AG04450 (cell line): ENCODE data around the gene RAC2. TPM values are rescaled to one million over a fixed set of nuclear protein-coding genes. Genes with fewer than 3 reads are reported as not detected.

Source experiments
- CTCF ChIA-PET: fragments of 300-600, 350-600 bp; formaldehyde crosslinking; extraction: SDS; loops from one replicate; lab custom pipeline; 2022; ENCODE audit warnings: antibody characterized with exemption, inconsistent platforms; lab: Charles Lee
- POLR2A ChIA-PET: fragments of 350-600 bp; formaldehyde crosslinking; extraction: SDS; loops from one replicate; lab custom pipeline; 2021; ENCODE audit warnings: antibody characterized with exemption, inconsistent platforms; lab: Yijun Ruan, JAX
- DNase-seq: peaks from one replicate; pipeline ENCODE4 v3.0.0-alpha.2; 2011; ENCODE audit warnings: low read depth, low spot score
- H3K27ac ChIP-seq: one replicate; pipeline ENCODE4 v1.5.1; 2012; ENCODE audit warnings: low read depth, low read length, control low read depth
- H3K27me3 ChIP-seq: one replicate; pipeline ENCODE4 v1.6.0; 2012; ENCODE audit warnings: low read length; ENCODE audit not compliant: control insufficient read depth, insufficient read depth
- H3K4me3 ChIP-seq: 2 replicates; pipeline ENCODE4 v1.5.1; 2011; ENCODE audit warnings: mild to moderate bottlenecking, low read depth, low read length, control low read depth
- H3K9me3 ChIP-seq: 2 replicates; pipeline ENCODE4 v1.5.1; 2012; ENCODE audit warnings: low read length; ENCODE audit not compliant: control insufficient read depth, insufficient read depth
- CTCF ChIP-seq: IDR thresholded peaks from 2 replicates; pipeline ENCODE4 v1.5.1; 2011; ENCODE audit warnings: low read depth, low read length, control low read depth, inconsistent platforms
- polyA plus RNA-seq: library from polyadenylated mRNA; depleted of rRNA; stranded (reverse); fragments of >200 nt; gene quantifications from 2 replicates; pipeline ENCODE4 v1.2.3, GENCODE V29; 2011

The RAC2 gene
- polyA plus RNA-seq, 1 experiment: 25.0 TPM

- Histone ChIP-seq H3K9me3 (no peaks in the 10 kb centered on the region), H3K27ac (no peak overlapping the region), H3K4me3 (no peak overlapping the region), H3K27me3 (no peaks in the 10 kb centered on the region)
- no peak for TF ChIP-seq CTCF
- CTCF ChIA-PET: no interaction called here
- POLR2A ChIA-PET: interaction anchor here (0.7 kb wide), 1 partner anchor 13 kb away, joined by 3 read pairs; no protein-coding TSS in a partner anchor
- DNase-seq: no peak
Measured at GRCh38 chr22:37231406-37232139, 12.5 kb downstream of the RAC2 start.

GRCh38 chr22:37230673-37231405, 13.2 kb downstream of the RAC2 start:
- Histone ChIP-seq H3K9me3 (no peaks in the 10 kb centered on the region), H3K4me3 (no peak overlapping the region), H3K27me3 (no peaks in the 10 kb centered on the region), H3K27ac (no peak overlapping the region)
- ChIA-PET POLR2A (interaction anchor here (0.7 kb wide), 1 partner anchor 14 kb away, joined by 3 read pairs; no protein-coding TSS in a partner anchor), CTCF (no interaction called here)
- no peak for TF ChIP-seq CTCF
- DNase-seq: no peak

DNA sequence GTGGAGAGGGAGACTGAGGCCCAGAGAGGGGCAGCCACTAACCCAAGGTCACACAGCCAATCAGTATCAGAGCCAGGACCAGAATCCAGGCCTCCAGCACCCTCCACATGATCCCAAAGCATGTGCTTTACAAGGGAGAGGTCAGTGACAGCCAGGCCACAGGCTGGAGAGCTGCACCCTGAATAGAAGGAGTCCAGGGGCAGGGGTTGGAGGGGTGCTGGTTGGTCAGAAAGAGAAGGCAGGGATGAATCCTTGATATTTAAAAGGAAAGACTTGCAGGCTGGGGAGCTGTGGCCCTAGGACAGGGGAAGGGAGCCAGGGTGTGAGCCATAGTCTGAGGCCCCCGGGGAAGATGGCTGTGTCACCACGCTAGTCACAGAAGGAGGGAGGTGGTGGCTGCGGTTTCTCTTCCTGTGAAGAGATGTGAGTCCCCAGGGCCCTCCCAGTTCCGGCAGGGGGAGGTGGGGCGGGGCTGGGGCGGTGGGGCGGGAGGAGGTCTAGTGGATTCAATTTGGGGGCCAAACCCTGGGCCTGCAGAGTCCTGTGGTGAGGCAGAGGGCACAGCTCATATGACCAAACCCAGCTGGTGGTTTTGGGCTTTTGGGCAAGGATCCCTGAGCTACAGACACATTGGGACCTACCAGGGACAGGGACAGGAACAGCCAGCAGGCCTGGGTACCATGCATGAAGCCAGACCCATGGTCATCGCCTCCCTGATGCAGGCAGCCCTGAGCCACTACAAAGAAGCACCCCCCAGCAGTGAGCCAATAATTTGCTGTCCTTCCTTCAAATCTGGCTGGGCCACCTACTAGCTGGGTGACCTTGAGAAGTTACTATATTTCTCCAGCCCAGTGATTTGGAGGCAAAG, 14.0 kb downstream of the RAC2 start:
- TF ChIP-seq CTCF: no peak
- CTCF ChIA-PET: interaction anchor here (1.0 to 1.5 kb wide), 5 partner anchors 14 to 38 kb away, joined by 3 to 7 read pairs (median 4); partner anchors contain the start of gene RAC2
- no peaks in the 10 kb centered on the region for H3K27me3 ChIP-seq
- DNase-seq: no peak
- POLR2A ChIA-PET: interaction anchor here (0.8 kb wide), 1 partner anchor 15 kb away, joined by 3 read pairs; no protein-coding TSS in a partner anchor
- no peaks in the 10 kb centered on the region for H3K9me3 ChIP-seq
- H3K27ac ChIP-seq: peak overlapping the region; percentile 31
- H3K4me3 ChIP-seq: no peak overlapping the region

- ChIA-PET POLR2A (interaction anchor here (0.6 to 0.8 kb wide), 4 partner anchors 15 to 345 kb away, joined by 3 to 6 read pairs (median 4); partner anchors contain the start of gene CDC42EP1), CTCF (interaction anchor here (1.0 to 1.5 kb wide), 6 partner anchors 15 to 38 kb away, joined by 3 to 7 read pairs (median 4); partner anchors contain the start of gene RAC2)
- TF ChIP-seq CTCF: no peak
- no peaks in the 10 kb centered on the region for H3K9me3 ChIP-seq
- H3K27ac ChIP-seq: peak overlapping the region; percentile 52
- no peaks in the 10 kb centered on the region for H3K27me3 ChIP-seq
- DNase-seq: peak; percentile 61
- H3K4me3 ChIP-seq: no peak overlapping the region
Measured at GRCh38 chr22:37229012-37229804, 14.9 kb downstream of the RAC2 start.
